GM19328 (cell line): ENCODE measurements around the gene CDX2.
"Not testable (repeated sequence)": the region's sequence is repeated elsewhere in the genome, so short reads cannot be mapped to it uniquely, and the experiment has no call there.

ENCODE experiments used
- ATAC-seq: cut with Tn5 transposase; IDR thresholded peaks from one replicate; pipeline ENCODE4 v1.9.1; 2021; ENCODE audit warnings: mild to moderate bottlenecking, moderate library complexity; ENCODE audit not compliant: unreplicated experiment

CDX2 gene

DNA sequence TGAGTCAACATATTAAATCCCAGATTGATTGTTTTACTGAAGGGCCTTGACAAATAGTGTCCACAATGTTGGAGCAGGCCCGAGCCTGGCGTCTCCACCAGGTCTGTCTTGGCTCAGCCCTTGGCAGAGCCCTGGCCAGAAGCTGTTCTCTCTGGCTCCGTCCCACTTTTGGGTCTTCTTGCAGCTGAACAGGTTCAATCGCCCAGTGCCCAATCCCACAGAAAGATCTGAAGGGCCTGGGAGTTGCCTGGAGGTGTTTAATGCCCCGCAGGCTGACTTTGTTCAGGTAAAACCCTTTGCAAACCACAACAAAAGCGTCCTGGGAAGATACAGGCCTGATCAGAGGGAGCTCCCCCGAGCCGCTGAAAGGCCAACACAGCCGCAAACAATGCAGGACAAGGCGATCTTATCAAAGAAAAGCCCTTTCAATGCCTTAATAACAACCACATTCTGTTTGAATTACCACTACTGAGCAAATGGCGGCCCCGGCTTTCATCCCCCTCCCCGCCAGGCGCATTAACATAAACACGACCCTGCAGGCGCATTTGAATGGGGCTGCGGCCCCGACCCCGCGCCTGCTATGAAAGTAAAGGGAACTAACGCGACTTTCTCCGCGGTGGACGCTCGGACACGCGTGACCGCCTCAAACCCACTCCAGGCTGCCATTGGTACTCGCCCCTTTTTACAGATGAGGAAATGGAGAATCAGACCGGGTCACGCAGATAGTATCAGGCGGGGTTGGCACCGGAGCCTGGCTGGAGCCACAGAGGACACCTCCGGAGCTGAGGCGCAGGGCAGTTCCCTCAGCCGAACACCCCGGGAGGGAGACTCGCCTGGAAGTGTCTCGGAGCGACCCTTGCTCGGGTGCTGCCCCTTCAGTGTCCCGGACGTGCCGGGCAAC, 3.1 kb downstream of the CDX2 start:
- ATAC-seq = no peak

DNA sequence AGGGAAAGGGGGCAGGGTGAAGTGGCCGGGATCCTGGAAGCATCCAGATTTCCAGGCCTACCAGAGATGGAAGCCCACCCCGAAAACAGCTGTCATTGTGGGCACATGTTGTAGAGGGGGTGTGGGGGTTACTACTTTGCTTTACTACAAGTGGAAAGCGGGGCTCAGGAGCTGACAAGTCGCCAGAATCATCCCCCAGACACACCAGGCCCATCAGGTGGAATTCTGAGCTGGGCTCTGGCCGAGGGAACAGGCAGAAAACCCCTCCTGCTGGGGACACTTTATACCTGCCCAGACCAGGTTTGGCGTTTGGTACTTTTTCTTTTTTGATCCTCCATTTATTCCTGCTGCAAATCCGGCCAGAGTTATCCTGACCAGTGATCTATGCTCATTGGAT, 3.8 kb downstream of the CDX2 start:
- no peak for ATAC-seq

DNA sequence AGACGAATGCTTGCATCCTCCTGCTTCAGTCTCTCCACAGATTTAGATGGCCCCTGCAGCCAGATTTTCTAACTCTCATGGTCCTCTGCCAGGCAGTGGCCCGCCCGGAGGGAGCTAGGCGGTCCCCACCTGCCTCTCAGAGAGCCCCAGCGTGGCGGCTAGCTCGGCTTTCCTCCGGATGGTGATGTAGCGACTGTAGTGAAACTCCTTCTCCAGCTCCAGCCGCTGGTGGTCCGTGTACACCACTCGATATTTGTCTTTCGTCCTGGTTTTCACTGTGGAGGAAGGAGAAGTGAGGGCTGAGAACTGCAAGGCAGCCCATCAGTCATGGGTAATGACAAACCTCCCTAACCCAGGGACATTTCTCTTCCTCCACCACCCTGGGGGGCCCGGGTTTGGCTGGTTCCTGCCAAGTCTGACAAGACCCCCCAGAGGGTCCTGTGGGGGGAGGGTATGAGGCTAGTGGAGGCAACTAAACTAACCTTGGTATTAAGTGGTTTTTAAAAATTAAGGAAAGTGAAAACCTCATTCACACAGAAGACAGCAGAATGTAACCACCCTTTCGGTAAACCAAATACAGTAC, 4.3 kb downstream of the CDX2 start:
- no peak for ATAC-seq

DNA sequence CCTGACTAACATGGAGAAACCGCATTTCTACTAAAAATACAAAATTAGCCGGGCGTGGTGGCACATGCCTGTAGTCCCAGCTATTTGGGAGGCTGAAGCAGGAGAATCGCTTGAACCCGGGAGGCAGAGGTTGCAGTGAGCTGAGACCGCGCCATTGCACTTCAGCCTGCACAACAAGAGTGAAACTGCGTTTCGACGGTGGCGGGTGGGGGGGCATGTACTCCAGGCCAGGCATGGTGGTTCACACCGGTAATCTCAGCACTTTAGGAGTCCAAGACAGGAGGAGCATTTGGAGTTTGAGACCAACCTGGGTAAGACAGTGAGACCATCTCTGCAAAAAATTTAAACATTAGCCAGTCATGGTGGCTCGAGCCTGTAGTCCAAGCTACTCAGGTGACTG, 4.9 kb downstream of the CDX2 start:
- ATAC-seq = not testable (repeated sequence)

DNA sequence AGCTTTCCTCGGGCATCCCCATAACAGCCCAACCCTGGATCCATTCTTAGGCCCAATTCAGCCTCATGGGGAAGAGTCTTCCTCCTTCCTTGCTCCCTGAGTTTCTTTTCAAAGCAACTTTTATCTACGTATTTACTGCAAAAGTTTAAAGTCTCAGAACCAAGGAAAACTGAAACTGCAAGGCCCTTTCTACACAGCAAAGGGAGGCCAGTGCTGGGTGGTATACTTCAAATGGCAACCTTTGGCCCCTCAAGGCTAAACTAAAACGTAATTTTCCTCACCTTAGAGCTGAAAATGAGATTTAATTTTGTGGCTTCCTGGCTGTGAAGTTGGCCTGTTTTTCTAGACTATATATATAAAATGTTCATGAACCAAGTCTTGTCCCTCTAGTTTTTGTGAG, 5.6 kb downstream of the CDX2 start:
- ATAC-seq = no peak

DNA sequence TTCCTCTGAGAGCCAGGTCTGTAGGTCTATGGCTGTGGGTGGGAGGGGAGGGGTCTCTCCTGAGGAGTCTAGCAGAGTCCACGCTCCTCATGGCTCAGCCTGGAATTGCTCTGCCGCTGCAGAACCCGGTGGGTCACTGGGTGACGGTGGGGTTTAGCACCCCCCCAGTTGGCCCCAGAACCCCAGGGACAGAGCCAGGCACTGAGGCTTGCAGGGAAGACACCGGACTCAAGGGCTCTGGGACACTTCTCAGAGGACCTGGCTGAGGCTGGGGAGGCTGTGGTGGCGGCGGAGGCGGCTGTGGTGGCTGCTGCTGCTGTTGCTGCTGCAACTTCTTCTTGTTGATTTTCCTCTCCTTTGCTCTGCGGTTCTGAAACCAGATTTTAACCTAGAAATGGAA, 6.1 kb downstream of the CDX2 start:
- ATAC-seq = no peak

DNA sequence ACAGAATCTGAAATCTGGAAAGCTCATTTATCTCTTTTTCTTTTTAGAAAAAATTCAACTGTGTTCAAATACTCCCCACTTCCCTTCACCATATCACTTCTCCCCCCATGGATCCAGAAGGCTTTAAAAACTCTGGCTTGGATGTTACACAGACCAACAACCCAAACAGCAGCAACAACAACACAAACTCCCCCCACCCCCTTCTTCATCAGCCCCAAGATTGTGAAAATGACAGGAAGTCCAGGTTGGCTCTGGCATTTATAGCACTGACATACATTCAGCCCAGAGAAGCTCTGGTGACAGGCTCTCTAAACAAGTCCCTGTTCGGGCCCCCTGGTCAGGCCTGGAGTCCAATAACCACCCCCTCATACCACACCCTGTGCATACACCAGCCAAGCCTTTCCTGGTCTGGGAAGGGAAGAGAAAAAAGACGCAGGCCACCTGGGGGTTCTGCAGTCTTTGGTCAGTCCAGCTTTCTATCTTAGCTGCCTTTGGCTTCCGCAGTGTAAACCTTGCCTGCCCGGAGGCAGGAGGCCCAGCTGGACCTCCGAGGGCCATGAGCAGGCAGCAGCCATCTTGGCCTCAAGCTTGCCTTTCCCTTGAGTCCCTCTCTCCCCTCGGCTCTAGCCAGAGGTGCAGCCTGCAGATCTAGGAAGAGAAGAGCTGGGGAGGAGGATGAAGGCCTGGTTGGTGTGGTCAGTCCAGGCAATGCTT, 6.8 kb downstream of the CDX2 start:
- no peak for ATAC-seq

DNA sequence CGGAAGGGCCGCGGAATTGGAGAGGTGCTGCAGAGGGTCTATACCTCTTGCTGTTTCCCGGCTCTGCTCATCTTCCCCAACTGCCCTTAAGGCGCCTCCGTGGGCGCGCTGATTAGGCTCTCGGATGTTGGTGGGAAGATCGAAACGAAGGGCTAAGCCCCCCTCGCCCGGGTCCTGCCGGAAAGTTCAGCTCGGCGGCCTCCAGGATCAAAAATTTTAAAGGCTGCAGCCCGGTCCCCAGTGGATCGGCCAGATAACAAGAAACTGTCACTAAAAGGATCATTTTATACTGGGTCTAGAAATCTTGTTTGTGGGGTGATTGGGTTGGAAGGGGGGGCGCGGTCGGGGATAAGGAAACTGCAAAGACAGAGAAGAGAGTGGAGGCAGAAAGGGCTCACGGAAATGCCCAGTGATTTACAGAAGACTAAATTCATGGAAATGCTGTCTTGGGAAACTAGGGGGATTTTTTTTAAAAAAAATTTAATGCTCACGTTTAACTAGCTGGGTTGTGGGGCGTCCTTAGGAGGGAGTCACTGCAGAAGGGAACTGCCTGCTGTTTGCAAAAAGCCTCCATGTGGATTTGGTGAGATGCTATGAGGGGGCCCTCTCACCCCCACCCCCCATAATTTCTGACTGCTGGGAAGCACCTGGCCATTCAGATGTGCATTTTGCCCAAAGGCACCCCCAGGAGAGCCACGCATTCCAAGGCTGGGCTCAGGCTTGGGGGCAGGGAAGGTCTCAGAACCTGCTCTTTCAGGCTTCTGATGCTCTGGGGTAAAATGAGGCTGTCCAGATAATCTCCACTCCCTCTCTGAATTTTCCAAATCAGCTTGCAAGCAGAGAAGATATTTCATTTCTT, 7.7 kb downstream of the CDX2 start:
- no peak for ATAC-seq

DNA sequence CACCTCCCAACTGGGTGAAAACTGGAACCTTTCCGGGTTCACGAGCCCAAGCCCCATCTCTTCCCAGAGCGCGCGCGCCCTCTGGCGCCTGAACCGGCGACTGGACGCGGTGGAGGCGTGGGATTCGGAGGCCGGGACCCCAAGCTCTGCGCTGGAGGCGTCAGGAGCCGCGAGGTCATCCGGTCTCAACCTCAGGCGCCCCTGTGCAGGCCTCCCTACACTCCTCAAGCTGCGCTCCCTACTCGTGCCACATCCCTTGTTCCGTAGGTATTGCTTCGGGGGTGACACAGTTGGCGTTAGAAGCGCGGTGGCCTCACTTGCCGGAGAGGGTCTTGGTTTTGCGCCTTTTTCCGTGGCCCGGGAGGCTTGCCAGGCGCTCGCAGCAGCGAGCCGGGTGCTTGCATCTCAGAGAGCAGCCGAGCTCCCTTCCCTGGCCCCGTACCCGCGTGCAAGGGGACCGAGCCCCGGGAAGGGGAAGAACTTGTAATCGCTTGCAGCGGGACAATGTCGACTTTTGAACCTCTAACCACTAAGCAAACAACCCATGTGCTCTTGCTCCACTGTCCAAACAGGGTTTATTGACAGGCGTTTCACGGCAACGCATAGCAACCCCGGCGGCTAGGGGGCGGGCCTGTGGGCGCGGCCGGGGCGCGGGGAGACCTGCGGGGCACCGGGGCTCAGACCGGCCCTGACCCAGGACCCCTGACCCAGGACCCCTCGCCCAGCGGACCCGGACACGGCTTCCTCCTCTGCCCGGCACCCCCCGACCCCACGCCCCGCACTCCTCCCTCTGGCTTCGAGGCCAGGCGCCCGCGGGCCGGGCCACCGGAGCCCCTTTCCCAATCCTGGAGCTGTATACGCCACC, 8.5 kb downstream of the CDX2 start:
- no peak for ATAC-seq

DNA sequence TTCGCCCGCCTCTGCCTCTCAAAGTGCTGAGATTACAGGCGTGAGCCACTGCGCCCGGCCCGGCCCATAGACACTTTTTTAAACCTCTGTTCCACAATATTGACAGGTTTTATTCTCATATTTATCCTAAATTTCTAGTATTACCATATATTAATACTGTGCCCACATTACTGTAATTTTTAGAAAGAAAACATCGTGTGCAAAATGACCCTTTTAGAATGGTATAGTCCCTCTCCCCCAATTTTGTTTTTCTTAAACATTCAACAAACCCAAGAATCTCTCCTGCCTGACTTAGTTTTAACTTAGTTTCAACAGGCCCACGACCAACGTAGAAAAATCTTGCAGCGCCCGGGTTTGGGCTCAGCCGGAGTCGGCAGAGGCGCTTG, 9.1 kb downstream of the CDX2 start:
- no peak for ATAC-seq

DNA sequence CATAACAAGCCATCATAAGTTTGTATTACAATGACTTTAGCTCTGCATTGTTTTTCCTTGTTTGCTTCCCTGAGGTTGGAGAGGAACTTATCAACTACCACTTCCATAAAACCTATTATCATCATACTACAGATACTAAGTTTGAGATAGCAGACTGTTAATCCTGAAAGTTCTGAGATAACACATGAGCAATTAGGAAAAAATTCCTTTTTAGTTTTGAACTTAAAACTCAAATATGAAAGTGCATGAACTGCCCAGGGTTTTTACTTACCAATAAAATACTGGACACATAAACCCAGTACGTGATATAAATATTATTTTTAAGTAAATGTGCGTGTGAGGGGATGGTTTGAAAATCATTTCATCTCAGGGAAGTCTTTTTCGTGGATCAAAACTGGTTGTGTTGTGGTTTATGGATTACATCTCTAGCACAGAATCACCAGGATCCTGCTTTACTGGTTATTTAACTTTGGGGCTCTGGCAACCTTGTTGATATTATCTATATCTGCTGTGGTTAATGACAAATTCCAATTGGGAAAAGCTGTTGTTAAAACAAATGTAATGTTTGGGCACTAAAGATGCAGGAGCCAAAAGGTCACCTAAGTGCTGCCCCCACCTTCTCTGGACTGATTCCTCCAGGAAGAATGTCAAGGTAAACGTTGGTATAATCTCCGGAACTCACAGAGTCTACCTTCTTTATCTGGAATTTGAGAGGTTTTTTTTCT, 12.4 kb downstream of the CDX2 start:
- no peak for ATAC-seq

DNA sequence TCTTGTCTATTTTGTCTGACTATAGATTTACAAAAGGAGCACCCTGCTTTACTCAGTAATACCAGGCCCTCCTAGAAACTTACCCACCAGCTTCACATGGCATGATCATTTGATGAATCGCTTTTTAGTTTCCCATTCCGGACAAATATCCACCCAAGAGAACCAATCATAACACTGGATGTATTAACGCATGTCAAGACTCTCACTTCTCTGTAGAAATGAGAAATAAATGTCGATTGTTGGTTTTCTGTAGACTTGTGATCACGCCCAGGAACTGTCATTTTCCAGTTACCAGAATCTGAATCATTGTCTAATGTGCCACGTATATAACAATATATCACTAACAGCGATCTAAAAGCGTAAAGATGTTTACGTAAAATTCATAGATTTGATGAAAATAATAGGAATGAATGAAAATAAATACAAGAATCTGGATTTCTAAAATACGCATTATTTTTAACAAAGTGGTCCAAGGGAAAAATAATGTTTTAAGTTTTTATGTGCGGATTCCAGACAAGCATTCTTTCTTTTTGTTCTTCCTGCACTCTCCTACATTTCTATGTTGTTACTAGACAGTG, 14.0 kb downstream of the CDX2 start:
- ATAC-seq = no peak

DNA sequence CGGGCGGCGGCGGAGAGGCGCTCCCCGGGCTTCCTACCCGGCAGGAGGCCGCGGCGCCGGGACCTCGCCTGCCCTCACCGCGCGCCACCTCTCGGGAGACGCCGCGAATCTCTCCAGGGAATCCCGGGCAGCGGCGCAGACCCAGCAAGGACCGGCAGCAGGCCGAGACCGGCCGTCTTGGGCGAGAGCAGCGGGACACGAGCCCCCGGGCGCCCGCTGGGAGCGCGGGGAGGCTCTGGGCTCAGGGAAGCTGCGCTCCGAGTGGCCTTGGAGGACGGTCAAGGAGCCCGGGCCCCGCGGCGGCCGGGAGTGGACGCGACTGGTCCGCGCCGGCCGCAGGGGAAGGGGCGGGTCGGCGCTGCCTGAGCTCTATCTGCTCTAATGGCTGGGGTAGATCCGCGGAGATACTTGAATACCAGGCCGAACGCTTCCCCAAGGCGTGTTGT, 14.7 kb downstream of the CDX2 start:
- ATAC-seq = no peak

DNA sequence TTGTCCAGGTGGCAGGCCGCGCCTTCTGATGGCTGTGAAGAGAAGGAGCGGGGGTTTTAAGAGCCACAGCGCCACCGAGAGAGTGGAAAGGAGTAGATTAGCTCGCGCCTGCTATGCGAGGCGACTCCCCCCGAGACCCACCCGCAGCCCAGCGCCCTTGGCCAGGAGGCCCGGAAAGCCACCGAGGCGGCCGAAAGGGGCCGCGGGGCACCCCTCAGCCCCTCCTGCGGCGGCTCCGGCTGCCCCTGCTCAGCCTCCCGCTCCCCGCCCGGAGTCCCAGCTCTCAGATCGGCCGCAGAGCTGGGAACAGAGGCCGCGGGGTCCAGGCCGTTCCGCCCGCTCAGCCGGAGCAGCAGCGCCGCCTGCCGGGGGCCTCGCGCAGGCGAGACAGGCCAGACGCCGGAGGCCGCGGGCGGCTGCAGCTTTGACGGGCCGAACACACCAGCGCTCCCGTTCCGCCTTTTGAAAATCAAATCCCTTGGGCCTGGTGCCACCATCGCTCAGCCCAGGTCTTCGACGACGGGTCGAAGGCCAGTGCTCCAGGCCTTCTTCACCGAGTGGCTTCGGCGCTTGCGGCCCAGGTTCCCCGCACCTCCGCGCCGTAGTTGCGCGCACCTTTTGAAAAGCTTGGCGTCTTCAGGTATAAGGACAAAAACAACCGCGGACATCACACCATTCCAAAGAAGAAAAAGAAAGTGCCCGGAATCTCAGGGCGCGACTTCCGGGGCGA, 15.3 kb downstream of the CDX2 start:
- no peak for ATAC-seq

DNA sequence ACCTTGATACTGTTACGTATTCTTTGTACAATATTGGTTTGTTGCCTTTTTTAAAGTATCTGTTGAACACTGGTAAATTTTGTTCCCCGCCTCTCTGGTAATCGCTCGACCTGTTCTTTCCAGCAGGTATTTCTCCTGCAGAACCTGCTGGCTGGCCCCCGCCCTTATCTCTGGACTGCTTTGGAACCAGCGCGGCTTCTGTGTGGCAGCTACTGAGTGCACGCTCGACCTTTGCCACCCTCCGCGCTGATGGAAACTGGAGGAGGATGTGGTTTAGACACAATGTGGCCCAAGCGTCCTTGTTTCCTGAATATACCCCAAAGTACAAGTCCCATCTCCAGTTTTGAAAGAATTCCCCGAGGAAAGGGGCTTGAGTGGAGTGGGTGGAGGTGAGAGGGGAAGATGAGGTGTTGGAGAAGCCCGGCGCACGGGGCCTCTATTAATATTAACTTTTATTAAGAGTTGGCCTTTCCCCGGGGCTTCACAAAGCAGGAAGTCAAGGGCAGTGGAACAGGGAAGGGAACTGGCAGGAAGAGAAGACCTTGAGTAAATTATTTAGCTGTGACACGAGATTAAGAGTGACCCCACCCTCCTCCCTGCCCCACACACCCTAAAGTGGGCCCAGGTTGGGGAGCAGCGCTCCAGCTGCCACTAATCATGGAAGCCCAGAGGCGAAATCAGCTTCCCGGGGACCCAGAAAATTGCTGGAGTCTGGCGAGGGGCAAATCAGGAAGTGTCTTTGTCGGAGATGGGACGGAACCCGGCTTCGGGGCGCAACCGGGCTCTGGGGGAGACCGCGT, 16.0 kb downstream of the CDX2 start:
- ATAC-seq = no peak

DNA sequence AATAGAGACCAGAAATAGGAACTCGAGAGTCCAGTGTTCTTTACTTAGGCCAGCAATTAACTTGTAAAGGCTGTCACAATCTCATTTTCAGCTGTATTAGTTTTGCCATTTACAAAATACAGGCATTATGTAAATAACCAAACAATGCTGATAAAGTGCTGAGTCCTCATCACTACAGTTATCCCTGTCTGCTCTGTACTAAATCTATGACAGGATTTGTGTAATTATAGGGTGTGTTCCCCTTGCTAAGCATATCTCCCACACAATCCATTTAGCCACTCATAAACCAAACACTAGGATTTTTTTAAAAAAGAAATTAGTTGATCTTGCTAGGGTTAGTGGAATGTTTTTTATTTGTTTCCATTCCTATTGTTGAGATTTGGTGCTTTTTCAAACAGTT, 26.1 kb downstream of the CDX2 start:
- ATAC-seq = no peak

DNA sequence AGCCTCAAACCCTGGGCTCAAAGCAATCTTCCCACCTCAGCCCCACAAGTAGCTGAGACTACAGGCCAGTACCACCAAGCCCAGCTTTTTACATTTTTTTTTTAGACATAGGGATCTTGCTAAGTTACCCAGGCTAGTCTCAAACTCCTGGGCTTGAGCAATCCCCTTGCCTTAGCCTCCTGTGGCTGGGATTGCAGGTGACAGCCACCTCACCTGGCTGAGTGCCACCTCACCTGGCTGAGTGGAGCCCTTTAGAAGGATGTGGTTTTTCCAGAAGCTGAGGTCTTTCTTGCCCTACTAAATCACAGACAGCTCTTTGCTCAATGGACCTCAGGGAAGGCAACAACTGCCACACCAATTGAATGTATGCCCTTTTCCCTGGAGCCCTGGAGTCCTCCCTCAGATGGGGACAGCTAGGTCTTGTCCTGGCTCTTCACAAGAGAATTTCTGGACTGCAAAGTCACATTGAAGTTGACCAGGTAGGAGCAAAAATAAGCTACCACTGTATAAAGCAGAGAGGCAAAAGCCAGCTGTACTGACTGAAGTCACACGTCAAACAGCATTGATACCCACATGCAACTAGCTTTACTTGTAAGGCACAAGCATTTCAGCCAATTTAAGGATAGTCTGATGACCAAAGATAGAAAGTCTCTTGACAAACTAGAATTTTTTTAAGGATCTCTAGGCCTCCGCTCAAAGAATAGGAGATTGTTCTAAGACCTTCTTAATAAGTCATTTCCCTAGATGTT, 35.4 kb downstream of the CDX2 start:
- no peak for ATAC-seq
